GM19372 (cell line): ENCODE results near the gene SIDT2.

Experiments
- ATAC-seq: cut with Tn5 transposase; IDR thresholded peaks from one replicate; pipeline ENCODE4 v1.9.1; 2021; ENCODE audit warnings: mild to moderate bottlenecking, low read depth, moderate library complexity; ENCODE audit not compliant: unreplicated experiment

Gene SIDT2

GRCh38 chr11:117238221-117238620, 59.7 kb downstream of the SIDT2 start:
- no peak for ATAC-seq

GRCh38 chr11:117239295-117239694, 60.8 kb downstream of the SIDT2 start:
- ATAC-seq: no peak
